NCI-H2196 treated with DMSO at 0.1 percent for 48 hours (cell line): ENCODE data around the gene GNG7.

Experiments
- DNase-seq: peaks from one replicate; lab custom pipeline; 2025; ENCODE audit not compliant: unreplicated experiment; lab: John Stamatoyannopoulos, UW

Gene GNG7

GRCh38 chr19:2726904-2727639 is 24.6 kb upstream of the GNG7 start:
- no peak for DNase-seq

DNA sequence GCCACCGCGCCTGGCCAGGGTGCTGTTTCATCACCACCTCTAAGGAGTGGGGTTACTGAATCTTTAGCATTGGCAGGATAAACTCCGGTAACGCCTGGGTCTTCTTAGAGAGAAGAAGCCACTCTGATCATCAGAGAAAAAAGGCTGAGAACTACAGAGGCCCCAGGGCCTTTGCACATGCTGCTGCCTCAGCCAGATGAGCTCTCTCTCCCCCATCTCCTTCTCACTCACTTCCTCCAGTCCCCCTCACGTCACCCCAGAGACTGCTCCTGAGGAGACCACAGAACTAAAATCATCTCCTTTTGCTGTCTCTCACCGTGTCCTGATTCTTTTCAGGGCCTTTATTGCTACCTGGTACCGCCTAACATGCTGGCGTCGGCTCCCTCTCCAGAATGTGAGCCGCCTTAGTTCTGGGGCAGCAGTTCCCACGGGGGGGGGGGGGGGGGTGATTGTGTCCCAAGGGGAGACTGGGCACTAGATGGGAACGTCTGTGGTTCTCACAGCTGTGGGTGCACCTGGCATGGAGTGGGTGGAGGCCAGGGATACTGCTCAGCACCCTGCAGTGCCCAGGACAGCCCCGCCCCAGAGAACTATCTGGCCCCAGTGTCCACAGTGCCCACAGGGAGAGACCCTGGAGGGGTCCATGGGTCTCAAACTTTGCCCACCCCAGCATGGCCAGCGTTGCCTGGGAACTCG is 23.8 kb upstream of the GNG7 start:
- no peak for DNase-seq

GRCh38 chr19:2724148-2724557 is 21.7 kb upstream of the GNG7 start:
- no peak for DNase-seq

DNA sequence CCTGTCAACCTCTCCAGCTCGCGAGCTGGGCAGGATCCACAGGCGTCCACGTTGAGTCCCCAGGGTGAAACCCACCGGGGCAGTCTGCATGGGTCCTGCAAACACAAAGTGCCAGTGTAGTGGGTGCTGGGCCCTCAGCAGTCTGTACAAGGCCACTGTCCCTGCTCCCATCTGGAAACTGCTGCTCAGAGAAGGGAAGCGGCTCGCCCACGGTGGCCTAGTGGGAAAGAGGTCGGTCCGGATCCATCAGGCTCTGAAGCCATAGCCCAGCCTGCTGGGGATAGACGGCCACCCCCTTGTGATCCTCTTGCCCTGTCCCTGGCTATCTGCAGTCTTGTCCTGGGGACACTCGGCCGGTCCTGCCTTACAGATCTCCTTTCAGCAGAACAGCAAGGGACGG is 21.3 kb upstream of the GNG7 start:
- DNase-seq, result no peak

DNA sequence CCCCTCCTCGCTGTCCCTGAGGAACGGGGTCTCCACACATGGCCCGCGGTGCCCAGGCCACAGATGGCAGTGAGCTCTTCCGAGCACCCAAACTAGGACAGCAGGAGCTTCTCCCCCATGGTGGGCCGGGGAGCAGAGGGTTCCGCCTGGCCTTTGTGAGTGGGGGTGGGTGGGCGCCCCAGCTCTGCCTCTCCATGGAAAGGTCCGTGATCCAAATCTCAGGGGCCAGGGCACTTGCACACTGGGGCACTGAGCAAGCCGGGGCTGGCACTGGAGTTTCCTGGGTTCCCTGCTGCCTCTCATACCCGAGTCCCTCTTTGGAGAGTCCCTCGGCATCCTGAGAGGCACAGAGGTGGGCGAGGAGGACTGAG is 20.8 kb upstream of the GNG7 start:
- no peak for DNase-seq

DNA sequence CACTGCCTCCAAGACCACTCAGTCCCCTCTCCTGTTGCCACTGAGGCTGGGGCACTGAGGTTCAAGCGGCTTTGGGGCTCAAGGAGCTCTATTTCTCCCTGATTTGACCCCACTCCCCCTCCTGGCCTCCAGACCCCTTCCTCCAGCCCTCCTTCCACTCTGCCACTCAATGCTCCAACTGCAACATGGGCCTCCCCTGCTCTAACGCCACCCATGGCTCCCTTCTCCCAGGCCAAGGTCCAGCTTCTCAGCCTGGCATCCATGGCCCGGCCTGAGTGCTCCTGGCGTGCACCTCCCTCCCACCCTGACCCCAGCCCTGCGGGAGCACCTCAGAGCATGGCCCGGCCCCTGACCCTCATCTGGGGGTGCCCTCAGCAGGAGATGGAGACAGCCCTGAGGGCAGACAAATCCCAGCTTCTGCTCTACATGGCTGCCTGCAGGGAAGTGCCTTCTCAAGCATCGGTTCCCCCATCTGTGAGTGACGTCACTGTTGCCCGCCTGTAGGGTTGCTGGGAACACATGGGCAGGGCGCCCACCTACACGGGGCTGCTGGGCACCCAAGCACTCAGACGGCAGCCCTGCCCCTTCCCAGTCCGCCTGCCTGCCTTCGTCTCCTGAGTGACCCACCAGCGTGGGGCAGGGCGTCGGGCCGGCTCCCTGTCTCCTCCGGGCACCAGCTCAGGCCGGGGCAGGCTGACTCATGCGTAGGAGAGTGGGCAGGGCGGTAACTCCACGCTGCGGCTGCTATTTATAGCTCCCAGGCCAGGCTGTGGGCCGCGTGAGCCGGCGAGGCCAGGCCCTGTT is 20.2 kb upstream of the GNG7 start:
- no peak for DNase-seq

DNA sequence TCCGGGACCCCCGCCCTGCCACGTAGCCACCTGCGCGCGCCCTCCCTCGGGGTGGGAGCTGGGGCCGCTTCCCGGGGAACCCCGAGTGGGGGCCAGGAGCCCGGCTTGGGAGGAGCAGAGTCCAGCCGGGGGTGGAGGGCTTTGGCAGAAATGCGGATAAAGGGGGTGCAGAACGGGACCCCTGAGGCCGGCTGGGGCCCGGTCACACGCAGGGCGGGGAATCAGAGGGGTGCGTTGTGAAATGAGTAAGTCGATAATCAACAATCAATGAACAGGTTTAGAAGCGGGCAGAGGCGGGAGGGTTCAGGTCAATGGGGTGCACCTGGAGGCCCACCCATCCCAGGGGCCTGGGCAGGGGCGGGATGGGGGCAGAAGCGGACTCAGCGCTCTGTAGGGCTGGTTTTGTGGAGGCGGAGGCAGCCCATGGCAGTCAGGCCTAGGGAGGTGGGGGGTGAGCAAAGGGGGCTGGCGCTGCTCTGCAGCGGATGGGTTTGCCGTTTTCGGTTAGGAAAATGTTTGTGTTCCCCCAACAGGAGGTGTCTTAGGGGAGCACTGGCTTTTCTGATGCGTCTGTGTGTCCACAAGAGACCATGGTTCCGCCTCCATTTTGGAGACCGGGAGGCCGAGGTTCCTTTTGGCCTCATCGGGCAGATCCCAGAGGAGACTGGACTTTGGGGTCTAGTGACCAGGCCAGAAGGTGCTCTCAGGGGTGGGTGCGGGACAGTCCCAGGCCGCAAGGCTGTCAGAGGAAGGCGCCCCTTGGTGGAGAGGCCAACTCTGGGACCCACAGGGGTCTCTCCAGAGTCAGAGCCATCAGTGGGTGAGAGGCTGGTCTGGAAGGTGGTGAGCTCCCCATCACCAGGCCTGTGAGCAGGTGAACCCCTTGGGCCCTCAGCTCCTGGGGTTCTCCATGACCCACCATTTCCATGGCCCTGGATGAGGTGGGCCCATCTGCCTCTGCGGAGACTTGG is 19.4 kb upstream of the GNG7 start:
- no peak for DNase-seq

GRCh38 chr19:2720777-2721569 is 18.5 kb upstream of the GNG7 start, which contains the start of gene DIRAS1:
Gene DIRAS1, minus strand, starts transcription at chr19:2721372. Its CDS starts 3,566 bp downstream, at chr19:2717806.
- DNase-seq, result no peak

GRCh38 chr19:2719920-2720776 is 17.7 kb upstream of the GNG7 start:
- DNase-seq, result no peak

GRCh38 chr19:2719232-2719735 is 16.8 kb upstream of the GNG7 start:
- no peak for DNase-seq

DNA sequence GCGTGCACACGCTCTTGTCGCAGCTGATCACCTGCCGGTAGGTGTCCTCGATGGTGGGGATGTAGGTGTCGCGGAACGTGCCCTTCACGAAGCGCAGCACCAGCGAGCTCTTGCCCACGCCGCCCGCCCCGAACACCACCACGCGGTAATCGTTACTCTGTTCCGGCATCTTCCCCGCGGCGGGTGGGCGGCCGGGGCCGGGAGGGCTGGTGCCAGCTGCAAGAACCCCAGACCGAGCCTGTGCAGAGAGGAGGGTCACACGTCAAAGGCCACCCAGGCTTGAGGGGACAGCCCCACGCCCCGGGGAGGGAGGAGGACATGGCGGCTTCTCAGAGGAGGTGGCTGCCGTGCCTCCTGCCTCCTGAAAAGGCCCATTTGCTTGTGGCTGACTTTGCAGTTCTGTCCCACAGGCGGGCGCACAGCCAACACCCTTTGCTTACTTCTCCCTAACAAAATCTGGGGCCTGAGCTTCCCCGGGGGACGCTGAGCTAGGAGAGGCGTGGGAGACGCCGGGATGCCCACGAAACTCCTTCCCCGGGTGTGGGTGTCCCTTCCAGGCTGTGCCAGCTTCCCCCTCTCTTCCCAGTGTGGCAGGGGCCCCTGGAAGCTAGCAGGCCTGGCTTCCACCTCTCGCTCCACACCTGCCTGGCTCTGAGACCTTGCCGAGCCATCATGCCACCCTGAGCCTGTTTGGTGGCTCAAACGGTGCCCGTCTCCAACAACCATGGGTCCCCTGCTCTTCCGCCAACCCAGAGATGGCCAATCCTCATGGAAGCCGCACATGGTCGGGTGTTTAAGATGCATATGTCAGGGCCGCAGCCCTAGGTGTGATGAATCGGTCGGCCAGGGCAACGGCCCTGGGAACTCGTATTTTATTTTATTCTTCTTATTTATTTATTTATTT is 15.4 kb upstream of the GNG7 start:
- no peak for DNase-seq

DNA sequence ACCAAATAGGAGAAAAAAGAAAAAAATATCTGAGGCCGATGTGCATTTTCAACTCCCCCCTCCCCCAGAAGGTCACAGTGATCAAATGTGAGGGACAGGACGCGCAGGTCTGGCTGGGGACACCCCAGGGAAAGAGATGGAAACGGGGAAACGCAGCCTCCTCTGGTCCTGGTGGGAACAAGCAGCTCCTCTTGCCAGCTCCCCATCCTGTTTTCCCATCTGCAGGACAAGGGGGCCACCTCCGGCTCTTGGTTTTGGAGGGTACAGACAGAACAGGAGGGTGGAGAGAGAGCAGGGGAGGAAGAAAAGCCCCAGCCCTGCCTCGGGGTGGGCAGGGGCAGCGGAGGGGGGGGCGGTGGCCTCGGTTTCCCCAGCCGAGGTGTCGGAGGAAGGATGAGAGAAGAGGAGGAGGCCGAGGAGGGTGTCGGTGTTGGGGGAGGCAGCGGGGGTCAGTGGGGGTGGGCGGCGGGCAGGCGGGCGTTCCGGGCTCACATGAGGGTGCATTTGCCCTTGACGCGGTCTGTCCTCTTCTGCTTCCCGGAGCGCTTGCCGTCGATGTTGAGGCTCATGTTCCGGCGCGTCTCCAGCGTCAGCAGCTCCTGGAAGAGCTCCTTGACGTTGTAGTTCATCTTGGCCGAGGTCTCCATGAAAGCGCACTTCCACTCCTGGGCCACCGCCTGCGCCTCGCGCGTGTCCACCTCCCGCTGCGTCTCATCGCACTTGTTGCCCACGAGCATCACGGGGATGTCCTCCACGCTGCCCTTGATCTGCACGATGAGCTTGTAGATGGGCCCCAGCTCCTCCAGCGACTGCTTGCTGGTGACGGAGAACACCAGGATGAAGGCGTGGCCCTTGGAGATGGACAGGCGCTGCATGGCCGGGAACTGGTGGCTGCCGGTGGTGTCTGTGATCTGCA is 14.5 kb upstream of the GNG7 start:
- DNase-seq, result no peak

DNA sequence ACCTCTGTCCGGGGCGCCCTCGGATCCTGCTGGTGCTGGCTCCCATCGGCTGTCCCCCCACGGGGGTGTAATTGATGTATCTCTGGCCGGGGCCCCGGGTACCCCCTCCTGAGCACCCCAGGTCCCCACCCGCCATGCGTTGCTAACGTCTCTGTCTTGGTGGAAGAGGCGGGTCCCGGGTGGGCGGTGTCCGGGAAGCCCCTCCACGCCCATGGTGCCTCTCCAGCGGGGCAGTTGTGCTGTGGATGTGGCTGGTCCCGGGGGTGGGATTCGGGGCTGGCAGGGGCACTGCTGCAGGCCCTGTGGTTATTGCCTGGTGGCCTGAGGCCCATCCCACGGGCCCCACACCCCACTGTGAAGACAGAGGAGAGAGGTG is 13.8 kb upstream of the GNG7 start:
- no peak for DNase-seq

DNA sequence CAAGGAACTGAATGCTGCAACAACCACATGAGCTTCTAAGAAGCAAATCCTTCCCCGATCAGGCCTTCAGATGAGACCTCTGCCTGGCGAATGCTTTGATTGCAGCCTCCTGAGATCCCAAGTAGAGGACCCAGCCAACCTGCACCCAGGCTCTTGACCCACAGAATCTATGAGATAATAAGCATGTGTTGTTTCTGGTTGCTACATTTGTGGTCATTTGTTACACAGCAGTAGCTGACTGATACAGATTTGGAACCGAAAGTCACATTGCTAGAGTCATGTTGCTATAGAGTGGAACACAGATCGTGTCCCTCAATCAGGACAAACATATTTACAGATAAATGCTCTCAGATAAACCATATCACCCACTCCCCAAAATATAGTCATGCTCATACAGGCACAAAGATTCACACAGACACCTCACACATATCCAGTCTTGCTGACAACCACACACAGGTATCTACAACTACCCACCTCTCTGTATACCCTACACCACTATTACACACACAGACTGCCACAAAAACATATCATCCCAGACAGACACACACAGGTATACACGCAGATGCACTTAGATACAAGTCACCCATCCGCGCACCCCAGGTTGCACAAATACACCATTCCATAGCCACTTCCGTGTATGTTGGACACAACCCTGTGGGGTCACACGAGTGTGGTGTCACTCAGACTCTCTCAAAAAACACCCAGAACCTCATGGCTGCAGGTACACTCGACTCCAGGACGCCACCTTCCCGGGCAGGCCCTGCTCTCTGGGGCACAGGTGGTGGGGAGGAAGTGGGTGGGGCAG is 13.2 kb upstream of the GNG7 start:
- no peak for DNase-seq

DNA sequence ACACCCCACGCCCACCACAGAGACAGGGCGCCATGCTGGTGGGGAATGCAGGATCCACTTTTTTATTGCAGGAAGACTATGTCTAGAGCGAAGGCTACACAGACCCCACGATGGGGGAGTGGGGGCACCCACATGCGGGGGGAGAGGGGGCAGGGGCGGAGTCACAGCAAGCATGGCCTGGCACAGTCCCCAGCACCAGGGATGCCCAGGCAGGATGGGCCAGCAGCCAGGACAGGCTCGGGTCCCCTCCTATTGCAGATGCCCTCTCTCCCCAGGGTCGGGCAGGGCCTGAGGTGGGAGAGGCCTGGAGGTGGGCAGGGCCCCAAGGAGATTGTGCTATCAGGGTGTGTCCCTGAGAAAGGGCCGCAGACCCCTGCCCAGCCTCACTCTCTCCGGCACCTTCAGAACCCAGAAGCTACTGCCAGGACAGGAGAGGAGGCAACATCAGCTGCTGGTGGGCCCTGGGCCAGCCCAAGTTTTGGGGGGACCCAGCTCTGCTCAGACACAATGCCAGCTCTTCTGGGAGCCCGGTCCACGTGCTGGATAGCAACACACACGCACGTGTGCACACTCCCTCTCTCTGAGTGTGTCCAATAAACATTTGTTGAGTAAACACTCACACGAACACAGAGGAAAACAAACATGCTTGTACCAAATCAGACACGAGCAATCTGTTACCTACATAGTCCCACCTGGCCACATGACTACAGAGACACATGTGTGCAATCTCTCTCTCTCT is 12.2 kb upstream of the GNG7 start:
- DNase-seq, result no peak
